GM20431 (cell line): ENCODE measurements around the gene C1QTNF6.

Experiments
- in situ Hi-C: fragments of 300-500 bp; cut with MseI, MboI; formaldehyde crosslinking; loops from one replicate; pipeline ENCODE4 v1.15.0; 2020; ENCODE audit warnings: low sequenced_read_pairs; ENCODE audit not compliant: unreplicated experiment

C1QTNF6 gene

GRCh38 chr22:37224757-37225420 lies 36.8 kb upstream of the C1QTNF6 start:
- in situ Hi-C loops: no loop called here

GRCh38 chr22:37223965-37224551 lies 36.0 kb upstream of the C1QTNF6 start:
- in situ Hi-C loops: no loop called here

DNA sequence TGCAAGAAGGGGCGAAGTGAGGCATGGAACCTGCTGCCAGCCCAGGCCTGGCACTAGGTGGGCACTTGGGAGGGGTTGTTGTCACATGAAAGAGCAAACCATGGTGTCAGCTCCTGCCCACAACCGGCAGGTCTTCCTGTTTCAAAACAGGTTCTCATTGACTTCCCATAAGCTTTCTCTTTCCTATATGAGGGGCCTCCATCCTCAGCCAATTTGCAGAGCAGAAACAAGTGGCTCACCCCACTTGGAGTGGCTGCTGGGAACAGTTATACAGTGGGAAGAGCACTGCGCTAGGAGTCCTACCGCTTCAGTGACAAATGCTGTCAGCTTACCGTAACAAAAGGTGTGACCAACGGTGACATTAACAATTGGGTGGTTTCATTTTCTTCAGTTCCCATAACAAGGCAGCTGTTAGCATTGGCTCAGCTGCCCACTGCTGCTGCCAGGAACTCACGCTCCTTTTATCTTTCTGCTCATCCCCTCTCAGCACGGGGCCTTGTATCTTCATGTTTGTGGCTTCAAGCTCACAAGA lies 34.5 kb upstream of the C1QTNF6 start:
- in situ Hi-C loops: no loop called here

GRCh38 chr22:37221424-37222333 lies 33.6 kb upstream of the C1QTNF6 start:
- in situ Hi-C loops: no loop called here

GRCh38 chr22:37220543-37220981 lies 32.5 kb upstream of the C1QTNF6 start:
- in situ Hi-C loops: no loop called here

- in situ Hi-C loops: no loop called here
Measured at GRCh38 chr22:37219533-37219932, 31.5 kb upstream of the C1QTNF6 start.

DNA sequence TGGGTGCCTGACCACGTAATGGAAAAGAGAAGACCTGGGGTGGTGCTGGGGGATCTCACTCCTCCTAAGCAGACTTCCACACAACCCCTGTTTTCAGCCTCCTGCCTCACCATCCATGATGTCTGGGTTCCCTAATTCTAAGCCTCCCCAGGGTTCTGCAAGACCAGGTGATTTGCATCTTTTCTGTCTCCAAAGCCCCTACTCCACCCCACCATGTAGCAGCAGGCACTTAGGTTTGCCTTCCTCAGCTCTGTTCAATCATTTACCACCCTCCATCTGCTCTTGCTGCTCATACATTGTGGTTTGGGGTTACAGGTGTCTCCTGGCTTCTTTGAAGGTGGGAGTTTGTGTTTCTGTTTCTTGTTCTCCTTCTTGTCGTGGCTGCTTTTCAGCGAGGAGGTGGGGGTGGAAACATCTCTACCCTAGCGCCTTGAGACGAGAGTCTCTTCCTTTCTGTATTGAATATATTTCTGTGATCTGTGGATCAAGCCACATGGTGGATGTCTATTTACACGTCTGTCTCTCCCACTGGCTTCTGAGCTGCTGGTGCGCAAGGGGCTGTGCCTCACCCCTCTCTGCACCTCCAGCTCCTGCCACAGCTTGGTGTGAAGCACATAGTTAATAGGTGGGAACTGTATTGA lies 30.8 kb upstream of the C1QTNF6 start:
- in situ Hi-C loops: no loop called here

DNA sequence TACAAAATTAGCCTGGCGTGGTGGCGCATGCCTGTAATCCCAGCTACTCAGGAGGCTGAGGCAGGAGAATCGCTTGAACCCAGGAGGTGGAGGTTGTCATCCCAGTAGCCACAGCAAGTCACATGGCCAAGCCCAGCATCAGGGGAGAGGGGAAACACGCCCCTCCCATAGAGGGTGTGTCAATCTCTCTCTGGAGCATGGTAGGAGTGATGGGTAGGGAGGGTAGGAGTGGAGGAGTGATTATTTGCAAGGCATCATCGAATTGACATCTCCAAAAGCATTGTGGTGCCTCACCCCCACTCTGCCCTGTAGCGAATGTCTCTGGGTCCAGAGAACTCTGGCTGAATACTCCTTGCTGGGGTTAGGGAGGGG lies 30.3 kb upstream of the C1QTNF6 start:
- in situ Hi-C loops: no loop called here

GRCh38 chr22:37215890-37216289 lies 27.8 kb upstream of the C1QTNF6 start:
- in situ Hi-C loops: no loop called here

- in situ Hi-C loops: no loop called here
Measured at GRCh38 chr22:37214731-37215030, 26.6 kb upstream of the C1QTNF6 start.

DNA sequence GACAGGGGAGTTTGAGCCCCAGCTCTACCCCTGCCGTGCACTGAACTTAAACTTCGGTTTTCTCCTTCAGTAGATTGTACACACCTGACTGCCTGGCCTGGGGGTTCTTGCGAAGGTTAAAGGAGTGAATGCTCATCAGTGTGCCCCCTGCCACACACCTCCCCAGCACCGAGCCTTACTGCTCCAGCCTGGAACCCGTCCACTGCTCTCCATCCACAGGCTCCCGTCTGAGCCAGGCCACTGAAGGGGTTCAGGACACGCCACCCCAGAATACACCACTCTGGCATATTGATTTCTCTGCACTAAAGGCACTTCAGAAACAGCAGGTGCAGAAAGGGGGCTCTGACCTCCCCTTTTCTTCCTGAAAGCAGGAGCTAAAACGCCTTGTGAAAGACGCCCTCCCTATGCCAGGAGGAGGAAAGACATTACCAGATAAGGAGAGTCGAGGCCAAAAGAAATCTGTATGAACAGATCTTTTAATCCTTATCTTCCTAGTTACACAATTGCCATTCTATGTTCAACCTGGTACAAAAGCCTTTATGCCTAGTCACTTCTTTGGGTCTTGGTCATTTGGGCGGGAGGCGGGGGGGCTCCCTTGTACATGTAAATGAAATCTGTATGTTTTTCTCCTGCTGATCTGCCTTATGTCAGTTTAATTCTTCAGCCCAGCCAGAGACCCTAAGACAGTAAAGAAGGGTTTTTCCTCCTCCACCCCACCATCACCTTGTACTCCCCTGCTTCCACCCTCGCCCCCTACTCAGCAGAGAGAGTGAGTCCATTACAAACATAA lies 26.1 kb upstream of the C1QTNF6 start:
- in situ Hi-C loops: no loop called here

GRCh38 chr22:37213218-37213855 lies 25.3 kb upstream of the C1QTNF6 start:
- in situ Hi-C loops: no loop called here

DNA sequence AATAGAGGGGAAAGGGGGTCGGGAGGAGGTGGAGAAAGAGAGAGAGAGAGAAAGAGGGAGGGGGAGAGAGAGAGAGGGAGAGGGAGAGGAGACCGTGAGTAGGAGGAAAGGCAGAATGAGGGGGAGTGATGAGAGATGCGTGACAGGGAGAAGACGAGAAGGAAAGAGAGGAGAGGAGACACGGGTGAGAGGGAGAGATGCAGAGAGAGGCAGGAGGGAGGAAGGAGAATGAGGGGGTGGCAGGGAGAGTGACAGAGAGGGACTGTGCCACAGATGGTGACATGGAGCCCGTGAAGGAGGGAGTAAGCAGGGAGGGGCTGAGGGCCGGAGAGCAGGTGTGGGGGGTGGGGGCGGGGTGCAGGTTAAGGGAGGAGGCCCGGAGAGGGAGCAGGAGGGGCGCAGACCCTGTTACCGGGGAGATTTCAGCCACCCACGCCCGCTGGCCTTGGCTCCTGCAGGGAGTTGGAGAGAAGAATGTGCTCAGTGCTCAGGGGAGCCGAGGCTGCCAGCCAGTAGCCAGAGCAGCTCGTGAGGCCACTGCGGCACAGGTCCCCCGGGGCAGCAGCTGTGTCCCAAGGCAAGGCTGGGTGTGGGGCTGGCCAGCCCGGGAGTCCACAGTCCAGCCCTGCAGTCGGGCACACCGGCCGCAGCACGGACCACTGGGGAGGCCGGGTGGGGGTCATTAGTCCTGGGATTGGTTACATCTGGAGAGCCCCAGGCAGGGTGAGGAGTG lies 24.3 kb upstream of the C1QTNF6 start, which contains the start of gene SSTR3:
Gene SSTR3 (minus strand): TSS at position 304 of the 733 bp plus-strand sequence. CDS start 4,674 bp downstream, outside the sequence.
- in situ Hi-C loops: no loop called here

GRCh38 chr22:37211866-37212173 lies 23.8 kb upstream of the C1QTNF6 start:
- in situ Hi-C loops: no loop called here

GRCh38 chr22:37211075-37211865 lies 23.2 kb upstream of the C1QTNF6 start:
- in situ Hi-C loops: no loop called here

GRCh38 chr22:37210041-37210803 lies 22.2 kb upstream of the C1QTNF6 start:
- in situ Hi-C loops: no loop called here

- in situ Hi-C loops: no loop called here
Measured at GRCh38 chr22:37209140-37209845, 21.2 kb upstream of the C1QTNF6 start.
